Measurements from ENCODE around the gene RASAL3.

RASAL3 gene

DNA sequence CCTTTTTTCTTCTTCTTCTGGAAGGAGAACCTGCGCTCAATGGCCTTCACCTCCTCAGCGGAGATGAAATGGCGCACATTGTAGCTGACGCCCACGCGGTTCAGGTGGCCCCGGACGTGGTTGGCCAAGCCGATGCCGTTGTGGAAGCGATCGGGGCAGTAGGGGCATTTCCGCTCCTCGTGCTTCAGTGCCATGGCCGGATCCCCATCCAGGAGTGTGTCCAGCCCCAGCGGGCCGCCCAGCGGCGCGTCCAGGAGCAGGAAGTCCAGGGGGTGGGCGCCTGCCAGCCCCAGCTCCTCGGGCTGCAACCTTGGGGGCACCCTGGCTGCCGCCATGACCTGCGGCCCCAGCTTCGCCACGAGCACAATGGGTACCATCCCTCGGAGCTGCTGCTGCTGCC lies 25.8 kb downstream of the RASAL3 start:
- DNase-seq: no peak
- Histone ChIP-seq H3K9me3 (ENCODE audit: severe bottlenecking) (no peaks in the 10 kb centered on the region), H3K4me3 (ENCODE audit: low read depth, low read length) (no peak overlapping the region), H3K27ac (no peak overlapping the region), H3K36me3 (no peaks in the 10 kb centered on the region), H3K27me3 (ENCODE audit: insufficient read depth, low read depth, severe bottlenecking) (no peaks in the 10 kb centered on the region)
- TF ChIP-seq, protein P1, sequence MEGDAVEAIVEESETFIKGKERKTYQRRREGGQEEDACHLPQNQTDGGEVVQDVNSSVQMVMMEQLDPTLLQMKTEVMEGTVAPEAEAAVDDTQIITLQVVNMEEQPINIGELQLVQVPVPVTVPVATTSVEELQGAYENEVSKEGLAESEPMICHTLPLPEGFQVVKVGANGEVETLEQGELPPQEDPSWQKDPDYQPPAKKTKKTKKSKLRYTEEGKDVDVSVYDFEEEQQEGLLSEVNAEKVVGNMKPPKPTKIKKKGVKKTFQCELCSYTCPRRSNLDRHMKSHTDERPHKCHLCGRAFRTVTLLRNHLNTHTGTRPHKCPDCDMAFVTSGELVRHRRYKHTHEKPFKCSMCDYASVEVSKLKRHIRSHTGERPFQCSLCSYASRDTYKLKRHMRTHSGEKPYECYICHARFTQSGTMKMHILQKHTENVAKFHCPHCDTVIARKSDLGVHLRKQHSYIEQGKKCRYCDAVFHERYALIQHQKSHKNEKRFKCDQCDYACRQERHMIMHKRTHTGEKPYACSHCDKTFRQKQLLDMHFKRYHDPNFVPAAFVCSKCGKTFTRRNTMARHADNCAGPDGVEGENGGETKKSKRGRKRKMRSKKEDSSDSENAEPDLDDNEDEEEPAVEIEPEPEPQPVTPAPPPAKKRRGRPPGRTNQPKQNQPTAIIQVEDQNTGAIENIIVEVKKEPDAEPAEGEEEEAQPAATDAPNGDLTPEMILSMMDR (IDR thresholded peaks at IDR 0.05; ENCODE audit: low read depth, low read length): no peak

DNA sequence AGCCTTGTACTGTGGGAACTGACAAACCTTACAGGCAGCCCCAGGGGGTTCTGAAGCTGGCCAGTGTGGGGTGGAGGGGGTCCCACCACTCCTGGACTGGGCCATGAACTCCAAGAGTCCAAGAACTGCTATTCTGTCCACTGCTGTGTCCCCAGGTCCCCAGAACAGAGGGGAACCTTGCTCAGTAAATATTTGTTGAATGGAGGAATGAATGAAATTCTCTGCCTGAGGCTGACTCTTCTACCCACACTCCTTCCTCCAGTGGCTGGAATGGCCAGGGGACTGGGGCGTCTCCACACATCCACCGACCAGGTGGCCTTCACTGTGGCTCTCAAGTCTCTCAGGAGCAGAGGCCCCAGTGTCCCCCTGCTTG lies 26.2 kb downstream of the RASAL3 start:
- no peaks in the 10 kb centered on the region for H3K27me3 ChIP-seq (ENCODE audit: insufficient read depth, low read depth, severe bottlenecking)
- no peaks in the 10 kb centered on the region for H3K36me3 ChIP-seq
- no peak for DNase-seq
- TF ChIP-seq, protein P1 (IDR thresholded peaks at IDR 0.05; ENCODE audit: low read depth, low read length): no peak
- no peak overlapping the region for H3K27ac ChIP-seq
- H3K9me3 ChIP-seq (ENCODE audit: severe bottlenecking): no peaks in the 10 kb centered on the region
- no peak overlapping the region for H3K4me3 ChIP-seq (ENCODE audit: low read depth, low read length)

DNA sequence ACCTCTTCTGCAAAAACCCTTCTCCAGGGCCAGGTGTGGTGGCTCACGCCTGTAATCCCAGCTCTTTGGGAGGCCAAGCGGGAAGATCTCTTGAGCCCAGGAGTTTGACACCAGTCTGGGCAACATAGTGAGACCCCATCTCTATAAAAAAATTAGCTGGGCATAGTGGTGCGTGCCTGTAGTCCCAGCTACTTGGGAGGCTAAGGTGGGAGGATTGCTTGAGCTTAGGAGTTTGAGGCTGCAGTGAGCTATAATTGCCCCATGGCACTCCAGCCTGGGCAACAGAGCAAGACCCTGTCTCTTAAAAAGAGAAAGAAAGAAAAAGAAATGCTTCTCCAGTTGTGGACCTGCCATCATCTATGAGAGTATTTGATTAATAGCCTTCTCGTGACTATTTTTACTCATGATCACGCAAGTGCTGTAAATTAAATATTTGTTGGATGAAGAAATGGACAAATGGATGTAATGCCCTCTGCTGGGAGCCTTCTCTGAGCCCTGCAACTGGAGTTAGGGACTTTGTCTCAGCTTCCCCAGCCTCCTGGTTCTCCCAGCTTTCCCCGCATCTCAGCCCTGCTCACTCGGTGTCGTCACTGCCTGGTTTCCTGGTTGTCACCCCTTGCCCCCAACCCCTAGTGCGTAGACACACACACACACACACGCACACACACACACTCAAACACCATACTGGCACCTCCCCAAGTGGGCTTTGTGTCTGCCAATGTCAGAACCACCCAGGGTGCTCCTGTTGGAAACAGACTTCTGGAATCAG lies 26.8 kb downstream of the RASAL3 start:
- no peak overlapping the region for H3K4me3 ChIP-seq (ENCODE audit: low read depth, low read length)
- TF ChIP-seq, protein P1 (IDR thresholded peaks at IDR 0.05; ENCODE audit: low read depth, low read length): no peak
- DNase-seq: no peak
- H3K36me3 ChIP-seq: no peaks in the 10 kb centered on the region
- no peaks in the 10 kb centered on the region for H3K27me3 ChIP-seq (ENCODE audit: insufficient read depth, low read depth, severe bottlenecking)
- no peak overlapping the region for H3K27ac ChIP-seq
- H3K9me3 ChIP-seq (ENCODE audit: severe bottlenecking): no peaks in the 10 kb centered on the region

DNA sequence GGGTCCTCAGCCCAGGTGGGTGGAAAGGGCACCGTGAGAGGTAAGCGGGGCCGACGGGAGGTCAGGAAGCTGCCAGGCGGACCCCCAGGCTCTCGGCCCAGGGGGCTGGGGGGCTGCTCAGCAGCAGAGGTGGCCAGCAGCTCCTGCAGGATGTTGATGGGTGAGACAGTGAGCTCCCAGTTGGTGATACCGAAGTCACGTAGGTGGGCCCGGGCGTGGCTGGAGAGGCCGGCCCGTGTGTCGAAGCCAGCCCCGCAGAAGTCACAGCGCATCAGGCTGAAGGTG lies 27.6 kb downstream of the RASAL3 start:
- no peak for DNase-seq
- TF ChIP-seq, protein P1 (IDR thresholded peaks at IDR 0.05; ENCODE audit: low read depth, low read length): no peak
- Histone ChIP-seq H3K27ac (no peak overlapping the region), H3K36me3 (no peaks in the 10 kb centered on the region), H3K27me3 (ENCODE audit: insufficient read depth, low read depth, severe bottlenecking) (no peaks in the 10 kb centered on the region), H3K9me3 (ENCODE audit: severe bottlenecking) (no peaks in the 10 kb centered on the region), H3K4me3 (ENCODE audit: low read depth, low read length) (no peak overlapping the region)

DNA sequence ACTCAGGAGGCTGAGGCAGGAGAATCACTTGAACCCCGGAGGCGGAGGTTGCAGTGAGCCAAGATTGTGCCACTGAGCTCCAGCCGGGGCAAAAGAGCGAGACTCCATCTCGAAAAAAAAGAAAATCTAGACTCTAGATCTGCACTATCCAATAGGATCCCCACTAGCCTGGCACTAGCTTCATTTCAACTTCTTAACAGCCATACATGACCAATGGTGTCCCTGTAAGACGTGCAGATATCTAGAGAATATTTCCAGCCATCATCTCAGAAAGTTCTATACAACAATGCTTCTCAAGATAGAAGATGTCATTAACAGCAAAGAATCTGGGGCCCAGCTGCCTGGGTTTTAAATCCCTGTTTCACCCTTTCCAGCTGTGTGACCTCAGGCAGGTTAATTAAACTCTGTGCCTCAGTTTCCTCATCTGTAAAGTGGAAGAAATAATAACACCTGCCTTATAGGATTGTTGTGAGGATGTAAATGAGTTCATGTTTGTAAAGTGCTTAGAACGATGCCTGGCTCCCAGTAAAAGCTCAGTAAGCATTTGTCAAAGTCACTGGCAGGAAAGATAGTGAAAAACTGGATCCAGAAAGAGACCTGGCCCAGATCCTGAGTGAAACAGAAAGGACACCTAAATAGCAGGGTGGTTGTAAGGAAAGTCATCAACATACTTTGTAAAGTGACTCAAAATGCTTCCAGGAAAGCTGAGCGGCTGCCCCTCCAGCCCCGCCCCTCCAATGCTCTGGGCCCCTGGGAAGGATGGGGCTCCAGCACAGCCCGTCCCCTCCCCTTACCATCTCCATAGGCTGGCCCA lies 28.1 kb downstream of the RASAL3 start:
- no peaks in the 10 kb centered on the region for H3K9me3 ChIP-seq (ENCODE audit: severe bottlenecking)
- H3K27me3 ChIP-seq (ENCODE audit: insufficient read depth, low read depth, severe bottlenecking): no peaks in the 10 kb centered on the region
- H3K27ac ChIP-seq: no peak overlapping the region
- TF ChIP-seq, protein P1 (IDR thresholded peaks at IDR 0.05; ENCODE audit: low read depth, low read length): no peak
- no peak for DNase-seq
- no peak overlapping the region for H3K4me3 ChIP-seq (ENCODE audit: low read depth, low read length)
- H3K36me3 ChIP-seq: peaks cover 4% of the 10 kb centered on the region; the same call in 1 of the 2 replicates
